ENCODE data around the gene MB21D2.
A peak's percentile ranks its signal among the peaks of the same experiment; 100 is the strongest.

The MB21D2 gene

DNA sequence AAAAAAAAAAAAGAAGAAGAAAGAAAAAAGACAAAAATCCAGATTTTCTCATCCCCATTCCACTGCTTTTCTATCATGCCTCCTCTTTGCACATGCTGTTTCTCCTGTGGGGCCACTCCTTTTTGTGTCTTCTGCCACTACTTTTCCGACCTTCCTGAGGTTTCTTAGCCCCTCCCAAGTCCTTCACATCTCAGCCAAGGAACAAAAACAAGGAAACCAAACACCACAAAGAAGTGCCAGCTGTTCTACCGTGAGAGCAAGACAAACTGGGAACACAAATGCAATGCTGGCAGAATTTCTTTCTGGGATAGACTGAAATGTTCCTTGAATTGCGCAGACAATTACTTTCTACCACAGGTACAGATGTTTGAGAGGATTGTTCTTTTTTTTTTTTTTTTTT is 83.2 kb downstream of the MB21D2 start:
- Histone ChIP-seq H3K4me1 (ENCODE audit: control insufficient read depth, insufficient read depth, low read length, unreplicated experiment) (peaks cover 45% of the 10 kb centered on the region), H3K27ac (ENCODE audit: low read depth, low read length) (no peak overlapping the region)

DNA sequence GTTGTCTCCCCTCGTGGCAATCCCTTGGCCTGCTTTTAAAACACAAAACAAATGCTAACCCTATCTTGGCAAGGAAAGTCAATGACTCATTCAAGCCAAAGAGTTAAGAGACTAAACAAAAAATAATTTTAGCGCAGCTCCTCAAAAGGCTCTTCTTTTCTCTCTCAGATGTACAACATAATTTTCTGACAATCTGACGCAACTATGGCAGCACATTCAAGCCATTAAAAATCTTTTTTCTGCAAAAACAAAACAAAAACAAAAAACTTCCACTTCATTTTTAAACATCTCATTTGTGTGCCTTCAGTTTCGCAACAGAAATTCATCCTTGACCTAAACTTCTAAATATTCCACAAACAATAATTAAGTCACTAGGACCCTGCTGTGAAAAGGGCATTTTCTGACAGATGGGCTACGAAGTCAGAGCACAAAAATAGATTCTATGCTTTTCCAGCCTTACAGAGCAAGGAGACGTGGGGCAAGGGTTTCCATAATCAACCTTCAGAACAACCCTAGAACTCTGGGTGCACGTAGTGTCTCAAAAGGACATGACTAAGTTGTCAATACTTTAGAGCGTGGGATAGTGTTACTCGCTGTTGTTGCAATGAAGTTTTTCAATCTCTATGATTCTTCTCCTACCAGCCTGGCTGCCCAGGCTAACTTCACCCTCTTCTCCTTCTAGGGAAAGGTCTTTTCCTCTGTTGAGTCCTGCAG is 84.3 kb downstream of the MB21D2 start:
- H3K27me3 ChIP-seq (ENCODE audit: insufficient read depth, low read length), result no peaks in the 10 kb centered on the region
- H3K36me3 ChIP-seq (ENCODE audit: insufficient read depth, low read length), result no peaks in the 10 kb centered on the region
- peak overlapping the region; percentile 30; the same call in 1 of the 2 replicates for H3K4me3 ChIP-seq (ENCODE audit: low read depth, low read length)
- peak overlapping the region; percentile 79 for H3K27ac ChIP-seq (ENCODE audit: low read depth, low read length)
- peaks cover 45% of the 10 kb centered on the region for H3K4me1 ChIP-seq (ENCODE audit: control insufficient read depth, insufficient read depth, low read length, unreplicated experiment)
- no peaks in the 10 kb centered on the region for H3K79me2 ChIP-seq (ENCODE audit: control insufficient read depth, insufficient read depth, low read length, unreplicated experiment)
- H2AFZ ChIP-seq (ENCODE audit: low read length, unreplicated experiment), result no peak overlapping the region

More for the DNA sequence above, 83.2 kb downstream of the MB21D2 start:
- Histone ChIP-seq H3K79me2 (ENCODE audit: control insufficient read depth, insufficient read depth, low read length, unreplicated experiment) (no peaks in the 10 kb centered on the region), H3K4me3 (ENCODE audit: low read depth, low read length) (no peak overlapping the region), H2AFZ (ENCODE audit: low read length, unreplicated experiment) (no peak overlapping the region), H3K36me3 (ENCODE audit: insufficient read depth, low read length) (no peaks in the 10 kb centered on the region), H3K27me3 (ENCODE audit: insufficient read depth, low read length) (no peaks in the 10 kb centered on the region)

DNA sequence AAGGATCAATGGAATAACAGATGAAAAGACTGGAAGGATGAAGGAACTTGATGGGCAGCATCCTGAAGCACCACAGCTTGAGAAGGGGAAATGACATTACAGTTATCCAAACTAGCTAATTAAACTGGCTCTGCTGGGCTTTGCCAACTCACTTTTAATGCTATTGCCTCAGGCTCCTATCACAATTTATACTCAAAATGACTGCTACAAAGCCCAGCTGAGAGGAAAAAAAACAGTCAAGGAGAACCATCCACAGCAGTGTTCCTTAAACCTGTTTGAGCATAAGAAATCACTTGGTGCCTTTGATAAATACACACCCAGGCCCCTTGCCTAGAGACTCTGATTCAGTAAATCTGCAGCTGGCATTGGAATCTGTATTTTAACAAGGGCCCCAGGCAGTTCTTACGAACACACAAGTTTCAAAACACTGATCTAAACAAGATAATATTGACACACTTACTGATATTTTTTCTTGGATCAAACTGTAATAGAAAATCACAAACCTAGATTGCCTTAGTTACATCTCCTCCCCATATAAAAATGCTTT is 85.8 kb downstream of the MB21D2 start:
- H3K4me1 ChIP-seq (ENCODE audit: control insufficient read depth, insufficient read depth, low read length, unreplicated experiment), result peaks cover 45% of the 10 kb centered on the region

GRCh38 chr3:192831111-192831644 is 86.5 kb downstream of the MB21D2 start:
- no peak overlapping the region for H3K4me3 ChIP-seq (ENCODE audit: low read depth, low read length)
- no peaks in the 10 kb centered on the region for H3K36me3 ChIP-seq (ENCODE audit: insufficient read depth, low read length)
- no peaks in the 10 kb centered on the region for H3K79me2 ChIP-seq (ENCODE audit: control insufficient read depth, insufficient read depth, low read length, unreplicated experiment)
- H3K4me1 ChIP-seq (ENCODE audit: control insufficient read depth, insufficient read depth, low read length, unreplicated experiment), result peaks cover 40% of the 10 kb centered on the region
- H3K27me3 ChIP-seq (ENCODE audit: insufficient read depth, low read length), result no peaks in the 10 kb centered on the region
- peak overlapping the region; percentile 45 for H3K27ac ChIP-seq (ENCODE audit: low read depth, low read length)
- H2AFZ ChIP-seq (ENCODE audit: low read length, unreplicated experiment), result no peak overlapping the region

More for the DNA sequence above, 85.8 kb downstream of the MB21D2 start:
- no peak overlapping the region for H3K4me3 ChIP-seq (ENCODE audit: low read depth, low read length)
- H3K36me3 ChIP-seq (ENCODE audit: insufficient read depth, low read length), result no peaks in the 10 kb centered on the region
- H2AFZ ChIP-seq (ENCODE audit: low read length, unreplicated experiment), result no peak overlapping the region
- no peaks in the 10 kb centered on the region for H3K79me2 ChIP-seq (ENCODE audit: control insufficient read depth, insufficient read depth, low read length, unreplicated experiment)
- H3K27me3 ChIP-seq (ENCODE audit: insufficient read depth, low read length), result no peaks in the 10 kb centered on the region
- H3K27ac ChIP-seq (ENCODE audit: low read depth, low read length), result peak overlapping the region; percentile 45

DNA sequence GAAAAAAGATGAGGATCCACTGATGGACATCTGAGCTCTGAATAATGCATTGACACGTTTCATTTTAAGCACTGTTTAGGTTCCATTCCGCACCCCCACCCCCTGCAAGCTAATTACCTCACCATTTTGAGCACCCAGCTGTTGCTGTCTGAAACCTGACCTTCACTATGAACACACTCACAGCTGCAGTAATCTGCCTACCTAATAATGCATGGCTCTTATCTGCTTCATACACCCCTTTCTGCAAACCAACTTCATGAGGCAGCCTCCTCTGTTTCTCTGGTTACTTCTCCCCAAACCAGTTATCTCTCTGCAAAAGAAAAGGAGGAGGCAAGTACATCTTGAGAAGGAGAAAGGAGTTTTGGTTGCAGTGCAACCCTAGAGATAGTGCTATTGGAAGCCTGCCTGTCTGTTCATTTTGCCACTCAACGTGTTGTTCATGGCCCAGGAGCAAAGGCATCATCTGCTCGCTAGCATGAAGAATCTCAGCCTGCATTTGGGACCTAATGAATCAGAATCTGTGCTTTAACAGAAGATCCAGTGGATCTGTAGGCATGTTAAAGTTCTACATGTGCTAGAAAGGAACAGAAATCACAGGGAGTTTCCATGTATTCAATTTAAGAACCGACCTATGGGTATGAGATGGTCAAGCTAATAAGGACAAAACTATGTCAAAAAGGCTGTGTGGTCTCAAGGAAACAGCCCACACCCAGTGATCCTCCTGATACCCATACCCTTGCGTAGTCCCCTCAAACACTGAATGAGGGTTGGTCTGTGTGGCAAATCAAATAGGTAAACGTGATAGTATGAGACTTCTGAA is 87.2 kb downstream of the MB21D2 start:
- Histone ChIP-seq H3K4me3 (ENCODE audit: low read depth, low read length) (no peak overlapping the region), H3K4me1 (ENCODE audit: control insufficient read depth, insufficient read depth, low read length, unreplicated experiment) (peaks cover 37% of the 10 kb centered on the region), H2AFZ (ENCODE audit: low read length, unreplicated experiment) (no peak overlapping the region), H3K36me3 (ENCODE audit: insufficient read depth, low read length) (no peaks in the 10 kb centered on the region), H3K27me3 (ENCODE audit: insufficient read depth, low read length) (no peaks in the 10 kb centered on the region), H3K79me2 (ENCODE audit: control insufficient read depth, insufficient read depth, low read length, unreplicated experiment) (no peaks in the 10 kb centered on the region), H3K27ac (ENCODE audit: low read depth, low read length) (peak overlapping the region; percentile 45)

GRCh38 chr3:192827863-192828594 is 89.6 kb downstream of the MB21D2 start:
- Histone ChIP-seq H3K27me3 (ENCODE audit: insufficient read depth, low read length) (no peaks in the 10 kb centered on the region), H3K4me3 (ENCODE audit: low read depth, low read length) (no peak overlapping the region), H2AFZ (ENCODE audit: low read length, unreplicated experiment) (no peak overlapping the region), H3K36me3 (ENCODE audit: insufficient read depth, low read length) (no peaks in the 10 kb centered on the region), H3K27ac (ENCODE audit: low read depth, low read length) (no peak overlapping the region), H3K4me1 (ENCODE audit: control insufficient read depth, insufficient read depth, low read length, unreplicated experiment) (peaks cover 25% of the 10 kb centered on the region), H3K79me2 (ENCODE audit: control insufficient read depth, insufficient read depth, low read length, unreplicated experiment) (no peaks in the 10 kb centered on the region)

- no peak overlapping the region for H3K27ac ChIP-seq (ENCODE audit: low read depth, low read length)
- H3K27me3 ChIP-seq (ENCODE audit: insufficient read depth, low read length), result no peaks in the 10 kb centered on the region
- H3K4me3 ChIP-seq (ENCODE audit: low read depth, low read length), result no peak overlapping the region
- no peak overlapping the region for H2AFZ ChIP-seq (ENCODE audit: low read length, unreplicated experiment)
- peaks cover 20% of the 10 kb centered on the region for H3K4me1 ChIP-seq (ENCODE audit: control insufficient read depth, insufficient read depth, low read length, unreplicated experiment)
- no peaks in the 10 kb centered on the region for H3K79me2 ChIP-seq (ENCODE audit: control insufficient read depth, insufficient read depth, low read length, unreplicated experiment)
- H3K36me3 ChIP-seq (ENCODE audit: insufficient read depth, low read length), result no peaks in the 10 kb centered on the region
Measured at GRCh38 chr3:192827208-192827607, 90.4 kb downstream of the MB21D2 start.

GRCh38 chr3:192826214-192827006 is 91.2 kb downstream of the MB21D2 start:
- Histone ChIP-seq H3K27me3 (ENCODE audit: insufficient read depth, low read length) (no peaks in the 10 kb centered on the region), H3K4me1 (ENCODE audit: control insufficient read depth, insufficient read depth, low read length, unreplicated experiment) (peaks cover 16% of the 10 kb centered on the region), H3K27ac (ENCODE audit: low read depth, low read length) (no peak overlapping the region), H3K36me3 (ENCODE audit: insufficient read depth, low read length) (no peaks in the 10 kb centered on the region), H2AFZ (ENCODE audit: low read length, unreplicated experiment) (no peak overlapping the region), H3K4me3 (ENCODE audit: low read depth, low read length) (no peak overlapping the region), H3K79me2 (ENCODE audit: control insufficient read depth, insufficient read depth, low read length, unreplicated experiment) (no peaks in the 10 kb centered on the region)

GRCh38 chr3:192825657-192826200 is 91.9 kb downstream of the MB21D2 start:
- Histone ChIP-seq H3K27ac (ENCODE audit: low read depth, low read length) (no peak overlapping the region), H3K79me2 (ENCODE audit: control insufficient read depth, insufficient read depth, low read length, unreplicated experiment) (no peaks in the 10 kb centered on the region), H3K4me3 (ENCODE audit: low read depth, low read length) (no peak overlapping the region), H2AFZ (ENCODE audit: low read length, unreplicated experiment) (no peak overlapping the region), H3K36me3 (ENCODE audit: insufficient read depth, low read length) (no peaks in the 10 kb centered on the region), H3K4me1 (ENCODE audit: control insufficient read depth, insufficient read depth, low read length, unreplicated experiment) (peaks cover 10% of the 10 kb centered on the region), H3K27me3 (ENCODE audit: insufficient read depth, low read length) (no peaks in the 10 kb centered on the region)

Data from ACC112 (cell line).